T-helper 1 cell treated with Interleukin-12 subunit alpha and Interleukin-12 subunit beta and Interleukin-4 antibody, amounts not matched to agents 30 μg/mL and 1 μg/mL, for 36 hours (primary cell): ENCODE results near the gene SH2D3C.

ENCODE experiments used
- H3K27ac Mint-ChIP-seq: one replicate; pipeline ENCODE4 v1.8.0; 2021; ENCODE audit warnings: mild to moderate bottlenecking, mixed read lengths
- H3K27me3 Mint-ChIP-seq: one replicate; pipeline ENCODE4 v1.8.0; 2021; ENCODE audit warnings: low read depth, mixed read lengths
- H3K36me3 Mint-ChIP-seq: one replicate; pipeline ENCODE4 v1.8.0; 2021; ENCODE audit warnings: low read depth, mixed read lengths
- H3K4me1 Mint-ChIP-seq: one replicate; pipeline ENCODE4 v1.8.0; 2021; ENCODE audit warnings: low read depth, mixed read lengths
- H3K4me3 Mint-ChIP-seq: one replicate; pipeline ENCODE4 v1.8.0; 2021; ENCODE audit warnings: mild to moderate bottlenecking, moderate library complexity, mixed read lengths
- H3K9me3 Mint-ChIP-seq: one replicate; pipeline ENCODE4 v1.8.0; 2021; ENCODE audit warnings: mixed read lengths

The SH2D3C gene

DNA sequence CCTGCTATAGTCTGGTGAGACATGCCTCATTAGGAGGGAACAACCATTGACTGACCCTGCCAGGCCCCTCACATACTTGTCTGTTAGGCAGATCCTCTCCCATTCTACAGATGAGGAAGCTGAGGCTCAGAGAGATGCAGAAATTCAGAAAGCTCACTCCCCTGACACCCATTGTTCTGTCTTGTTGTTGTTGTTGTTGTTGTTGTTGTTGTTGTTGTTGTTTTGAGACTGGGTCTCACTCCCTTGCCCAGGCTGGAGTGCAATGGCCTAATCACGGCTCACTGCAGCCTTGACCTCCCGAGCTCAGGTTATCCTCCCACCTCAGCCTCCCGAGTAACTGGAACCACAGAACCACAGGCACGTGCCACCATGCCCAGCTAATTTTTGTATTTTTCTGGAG lies 84.8 kb downstream of the SH2D3C start:
- H3K27ac Mint-ChIP-seq, result no peak overlapping the region
- H3K4me3 Mint-ChIP-seq, result no peak overlapping the region
- H3K9me3 Mint-ChIP-seq, result no peaks in the 10 kb centered on the region
- H3K27me3 Mint-ChIP-seq, result no peaks in the 10 kb centered on the region
- no peaks in the 10 kb centered on the region for H3K4me1 Mint-ChIP-seq
- no peaks in the 10 kb centered on the region for H3K36me3 Mint-ChIP-seq

DNA sequence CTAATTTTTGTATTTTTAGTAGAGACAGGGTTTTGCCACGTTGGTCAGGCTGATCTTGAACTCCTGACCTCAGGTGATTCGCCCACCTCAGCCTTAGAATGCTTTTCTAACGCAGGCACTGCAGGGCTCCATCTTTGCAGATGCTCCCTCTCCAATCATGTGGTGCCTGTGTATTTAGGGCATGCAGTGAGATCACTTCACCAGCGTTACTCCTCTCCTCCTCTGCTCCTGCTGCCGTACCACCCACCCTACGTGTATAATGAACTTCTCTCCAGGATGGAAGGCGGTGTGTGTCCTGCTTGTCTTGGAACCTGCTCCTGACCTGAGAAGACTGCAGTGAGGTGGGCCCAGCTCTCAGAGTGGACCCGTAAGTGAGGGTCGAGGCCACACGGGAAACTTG lies 85.3 kb downstream of the SH2D3C start:
- no peak overlapping the region for H3K27ac Mint-ChIP-seq

DNA sequence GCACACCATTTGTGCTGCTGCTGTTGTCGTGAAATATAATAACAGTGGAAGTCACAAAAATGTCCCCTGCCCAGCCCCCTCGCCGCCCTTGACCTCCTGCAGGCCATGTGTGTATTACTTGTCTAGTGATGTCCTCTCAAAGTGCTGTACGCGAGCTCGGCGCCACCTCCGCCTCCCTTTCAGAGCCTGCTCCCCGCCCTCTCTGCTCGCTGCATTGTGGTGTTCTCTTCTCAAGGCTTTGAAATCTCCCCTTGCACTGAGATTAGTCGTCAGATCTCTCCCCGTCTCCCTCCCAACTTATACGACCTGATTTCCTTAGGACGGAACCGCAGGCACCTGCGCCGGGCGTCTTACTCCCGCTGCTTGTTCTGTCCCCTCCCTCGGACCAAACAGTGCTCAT lies 86.4 kb downstream of the SH2D3C start:
- H3K27me3 Mint-ChIP-seq, result no peaks in the 10 kb centered on the region
- H3K9me3 Mint-ChIP-seq, result no peaks in the 10 kb centered on the region
- no peaks in the 10 kb centered on the region for H3K36me3 Mint-ChIP-seq
- H3K4me3 Mint-ChIP-seq, result no peak overlapping the region
- H3K4me1 Mint-ChIP-seq, result no peaks in the 10 kb centered on the region
- H3K27ac Mint-ChIP-seq, result no peak overlapping the region

More for the DNA sequence above, 85.3 kb downstream of the SH2D3C start:
- no peak overlapping the region for H3K4me3 Mint-ChIP-seq
- H3K27me3 Mint-ChIP-seq, result no peaks in the 10 kb centered on the region
- H3K9me3 Mint-ChIP-seq, result no peaks in the 10 kb centered on the region
- H3K4me1 Mint-ChIP-seq, result no peaks in the 10 kb centered on the region
- H3K36me3 Mint-ChIP-seq, result no peaks in the 10 kb centered on the region

DNA sequence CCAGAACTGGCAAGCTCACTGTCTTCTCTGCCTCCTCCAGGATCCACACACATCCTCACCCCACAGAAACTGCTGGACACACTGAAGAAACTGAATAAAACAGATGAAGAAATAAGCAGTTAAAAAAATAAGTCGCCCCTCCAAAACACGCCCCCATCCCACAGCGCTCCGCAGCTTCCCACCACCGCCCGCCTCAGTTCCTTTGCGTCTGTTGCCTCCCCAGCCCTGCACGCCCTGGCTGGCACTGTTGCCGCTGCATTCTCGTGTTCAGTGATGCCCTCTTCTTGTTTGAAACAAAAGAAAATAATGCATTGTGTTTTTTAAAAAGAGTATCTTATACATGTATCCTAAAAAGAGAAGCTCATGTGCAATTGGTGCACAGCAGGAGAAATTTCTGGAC lies 87.7 kb downstream of the SH2D3C start:
- Mint-ChIP-seq H3K9me3 (no peaks in the 10 kb centered on the region), H3K27ac (no peak overlapping the region), H3K27me3 (no peaks in the 10 kb centered on the region), H3K4me3 (no peak overlapping the region), H3K4me1 (no peaks in the 10 kb centered on the region), H3K36me3 (no peaks in the 10 kb centered on the region)

DNA sequence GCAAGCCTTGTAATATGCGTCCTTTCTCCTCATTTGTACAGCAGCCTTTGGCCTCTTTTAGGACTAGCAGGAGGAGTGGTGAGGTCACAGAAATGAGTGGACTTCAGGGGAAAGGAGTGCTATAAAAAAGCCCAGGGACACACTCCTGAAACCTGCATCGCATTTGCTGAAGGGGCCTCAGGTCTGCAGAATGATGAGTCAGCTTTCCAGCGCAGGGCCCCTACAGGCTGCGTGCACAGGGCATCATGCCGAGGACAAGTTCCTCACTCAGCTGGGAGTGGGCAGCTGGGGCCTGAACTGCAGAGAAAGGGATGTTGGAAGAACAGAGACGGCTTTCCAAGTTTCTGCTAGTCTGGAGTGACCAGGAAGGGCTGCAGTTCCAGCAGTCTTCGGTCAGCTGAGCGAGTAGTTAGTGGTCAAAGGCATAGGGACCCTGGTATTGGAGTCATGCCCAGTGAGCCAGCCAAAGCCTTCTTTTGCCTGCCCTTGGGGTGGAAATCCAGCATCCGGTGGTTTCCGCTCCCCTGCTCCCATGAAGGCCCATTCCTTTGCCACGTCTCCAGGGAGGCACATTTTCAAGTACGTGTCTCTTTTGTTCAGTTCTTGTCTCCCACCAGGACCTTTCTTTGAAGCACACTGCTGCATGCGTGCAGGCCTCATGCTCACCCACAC lies 89.0 kb downstream of the SH2D3C start:
- Mint-ChIP-seq H3K4me3 (no peak overlapping the region), H3K4me1 (no peaks in the 10 kb centered on the region), H3K27ac (no peak overlapping the region), H3K36me3 (no peaks in the 10 kb centered on the region), H3K9me3 (no peaks in the 10 kb centered on the region), H3K27me3 (no peaks in the 10 kb centered on the region)
